Measurements from ENCODE around the gene PGM5.

DNA sequence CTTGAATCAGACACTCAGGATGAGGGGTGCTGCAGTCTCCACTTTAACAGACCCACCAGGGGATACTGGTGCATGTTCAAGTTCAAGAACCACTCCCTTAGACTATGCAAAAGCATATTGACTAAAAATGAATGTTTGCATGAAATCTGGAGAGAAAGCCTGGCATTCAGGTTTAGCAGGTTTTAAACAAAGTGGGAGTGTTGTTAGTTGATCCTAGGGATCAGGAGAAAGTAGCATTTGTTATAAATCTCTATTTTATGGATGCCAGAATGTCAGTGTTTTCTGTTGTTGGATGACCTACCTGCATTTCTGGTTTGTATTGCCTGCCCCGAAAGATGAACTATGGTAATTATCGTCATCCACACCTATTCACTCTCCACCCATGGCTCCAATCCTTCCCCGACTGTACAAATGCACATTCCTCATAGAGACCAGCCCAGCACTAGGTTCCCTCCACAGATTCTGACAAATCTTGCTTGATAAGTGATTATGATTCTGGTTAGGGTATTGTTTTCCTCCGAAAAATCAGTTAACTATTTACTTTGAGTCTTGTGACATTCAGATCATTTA lies 167.0 kb downstream of the PGM5 start:
- TF ChIP-seq, protein P1, sequence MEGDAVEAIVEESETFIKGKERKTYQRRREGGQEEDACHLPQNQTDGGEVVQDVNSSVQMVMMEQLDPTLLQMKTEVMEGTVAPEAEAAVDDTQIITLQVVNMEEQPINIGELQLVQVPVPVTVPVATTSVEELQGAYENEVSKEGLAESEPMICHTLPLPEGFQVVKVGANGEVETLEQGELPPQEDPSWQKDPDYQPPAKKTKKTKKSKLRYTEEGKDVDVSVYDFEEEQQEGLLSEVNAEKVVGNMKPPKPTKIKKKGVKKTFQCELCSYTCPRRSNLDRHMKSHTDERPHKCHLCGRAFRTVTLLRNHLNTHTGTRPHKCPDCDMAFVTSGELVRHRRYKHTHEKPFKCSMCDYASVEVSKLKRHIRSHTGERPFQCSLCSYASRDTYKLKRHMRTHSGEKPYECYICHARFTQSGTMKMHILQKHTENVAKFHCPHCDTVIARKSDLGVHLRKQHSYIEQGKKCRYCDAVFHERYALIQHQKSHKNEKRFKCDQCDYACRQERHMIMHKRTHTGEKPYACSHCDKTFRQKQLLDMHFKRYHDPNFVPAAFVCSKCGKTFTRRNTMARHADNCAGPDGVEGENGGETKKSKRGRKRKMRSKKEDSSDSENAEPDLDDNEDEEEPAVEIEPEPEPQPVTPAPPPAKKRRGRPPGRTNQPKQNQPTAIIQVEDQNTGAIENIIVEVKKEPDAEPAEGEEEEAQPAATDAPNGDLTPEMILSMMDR (IDR thresholded peaks at IDR 0.05; ENCODE audit: low read depth, low read length): no peak
- TF ChIP-seq EZH2phosphoT487 (IDR thresholded peaks at IDR 0.05; ENCODE audit: low read depth): no peak

All from OCI-LY3 (cell line).